22Rv1 (cell line): ENCODE data around the gene DHRS11.

Experiments used
- CTCF ChIP-seq: fragments of 450-650 bp; IDR thresholded peaks from 2 replicates; pipeline ENCODE4 v1.5.1; 2017; ENCODE audit warnings: mild to moderate bottlenecking
- ZFX ChIP-seq: fragments of 450-650 bp; IDR thresholded peaks from 2 replicates; pipeline ENCODE4 v1.6.1; 2017; ENCODE audit warnings: antibody characterized with exemption, borderline replicate concordance

- no peak for TF ChIP-seq CTCF
- no peak for TF ChIP-seq ZFX
Measured at GRCh38 chr17:36628576-36628975, 36.9 kb downstream of the DHRS11 start.
